Measurements from ENCODE around the gene ZNF443.

ZNF443 gene

GRCh38 chr19:12380444-12380737 is 60.4 kb downstream of the ZNF443 start:
- H3K4me3 ChIP-seq (ENCODE audit: low read depth, low read length) = no peak overlapping the region
- TF ChIP-seq CTCF (IDR thresholded peaks at IDR 0.05; ENCODE audit: low read depth, low read length) = no peak

GRCh38 chr19:12379732-12380443 is 60.9 kb downstream of the ZNF443 start:
- no peak for TF ChIP-seq CTCF (IDR thresholded peaks at IDR 0.05; ENCODE audit: low read depth, low read length)

More at GRCh38 chr19:12379732-12380443, 60.9 kb downstream of the ZNF443 start:
- H3K4me3 ChIP-seq (ENCODE audit: low read depth, low read length) = no peak overlapping the region
